ENCODE measurements around the gene SMAD3.

SMAD3 gene

DNA sequence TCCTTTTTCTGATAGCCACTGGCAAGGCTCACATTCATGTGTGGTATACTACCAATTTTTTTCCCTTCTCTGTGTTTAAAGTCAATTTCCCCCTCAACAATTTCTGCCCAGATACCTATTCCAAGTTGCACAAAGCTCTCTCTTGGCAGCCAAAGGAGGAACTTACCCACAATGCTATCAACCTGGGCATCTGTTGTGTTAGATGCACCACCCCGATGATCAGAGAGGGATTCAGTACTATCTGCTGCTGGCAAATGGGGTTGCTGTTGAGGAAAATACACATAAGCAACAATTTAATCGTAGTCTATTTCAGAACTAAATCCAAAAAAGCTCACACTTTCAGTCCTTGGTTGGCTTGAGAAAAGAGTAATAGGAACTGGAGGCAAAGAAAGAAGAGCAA lies 143.0 kb downstream of the SMAD3 start:
- no peak for DNase-seq (ENCODE audit: low spot score)
- TF ChIP-seq, protein P1, sequence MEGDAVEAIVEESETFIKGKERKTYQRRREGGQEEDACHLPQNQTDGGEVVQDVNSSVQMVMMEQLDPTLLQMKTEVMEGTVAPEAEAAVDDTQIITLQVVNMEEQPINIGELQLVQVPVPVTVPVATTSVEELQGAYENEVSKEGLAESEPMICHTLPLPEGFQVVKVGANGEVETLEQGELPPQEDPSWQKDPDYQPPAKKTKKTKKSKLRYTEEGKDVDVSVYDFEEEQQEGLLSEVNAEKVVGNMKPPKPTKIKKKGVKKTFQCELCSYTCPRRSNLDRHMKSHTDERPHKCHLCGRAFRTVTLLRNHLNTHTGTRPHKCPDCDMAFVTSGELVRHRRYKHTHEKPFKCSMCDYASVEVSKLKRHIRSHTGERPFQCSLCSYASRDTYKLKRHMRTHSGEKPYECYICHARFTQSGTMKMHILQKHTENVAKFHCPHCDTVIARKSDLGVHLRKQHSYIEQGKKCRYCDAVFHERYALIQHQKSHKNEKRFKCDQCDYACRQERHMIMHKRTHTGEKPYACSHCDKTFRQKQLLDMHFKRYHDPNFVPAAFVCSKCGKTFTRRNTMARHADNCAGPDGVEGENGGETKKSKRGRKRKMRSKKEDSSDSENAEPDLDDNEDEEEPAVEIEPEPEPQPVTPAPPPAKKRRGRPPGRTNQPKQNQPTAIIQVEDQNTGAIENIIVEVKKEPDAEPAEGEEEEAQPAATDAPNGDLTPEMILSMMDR (IDR thresholded peaks at IDR 0.05; ENCODE audit: borderline replicate concordance, control extremely low read depth, extremely low read depth, insufficient read depth, missing control alignments) = no peak
- in situ Hi-C loops (cut with MboI; ENCODE audit: low sequenced_read_pairs, unreplicated experiment) = no loop called here

GRCh38 chr15:67210555-67211168 lies 145.3 kb downstream of the SMAD3 start:
- TF ChIP-seq, protein P1 (IDR thresholded peaks at IDR 0.05; ENCODE audit: borderline replicate concordance, control extremely low read depth, extremely low read depth, insufficient read depth, missing control alignments) = no peak
- no peak for DNase-seq (ENCODE audit: low spot score)
- in situ Hi-C loops (cut with MboI; ENCODE audit: low sequenced_read_pairs, unreplicated experiment) = no loop called here

- in situ Hi-C loops (cut with MboI; ENCODE audit: low sequenced_read_pairs, unreplicated experiment) = no loop called here
- no peak for DNase-seq (ENCODE audit: low spot score)
- TF ChIP-seq, protein P1 (IDR thresholded peaks at IDR 0.05; ENCODE audit: borderline replicate concordance, control extremely low read depth, extremely low read depth, insufficient read depth, missing control alignments) = no peak
Measured at GRCh38 chr15:67212684-67213367, 147.4 kb downstream of the SMAD3 start.

- TF ChIP-seq, protein P1 (IDR thresholded peaks at IDR 0.05; ENCODE audit: borderline replicate concordance, control extremely low read depth, extremely low read depth, insufficient read depth, missing control alignments) = no peak
- DNase-seq (ENCODE audit: low spot score) = no peak
- in situ Hi-C loops (cut with MboI; ENCODE audit: low sequenced_read_pairs, unreplicated experiment) = no loop called here
Measured at GRCh38 chr15:67215102-67215501, 149.7 kb downstream of the SMAD3 start.

GRCh38 chr15:67216859-67217258 lies 151.5 kb downstream of the SMAD3 start:
- TF ChIP-seq, protein P1 (IDR thresholded peaks at IDR 0.05; ENCODE audit: borderline replicate concordance, control extremely low read depth, extremely low read depth, insufficient read depth, missing control alignments) = no peak
- in situ Hi-C loops (cut with MboI; ENCODE audit: low sequenced_read_pairs, unreplicated experiment) = no loop called here
- DNase-seq (ENCODE audit: low spot score) = no peak

DNA sequence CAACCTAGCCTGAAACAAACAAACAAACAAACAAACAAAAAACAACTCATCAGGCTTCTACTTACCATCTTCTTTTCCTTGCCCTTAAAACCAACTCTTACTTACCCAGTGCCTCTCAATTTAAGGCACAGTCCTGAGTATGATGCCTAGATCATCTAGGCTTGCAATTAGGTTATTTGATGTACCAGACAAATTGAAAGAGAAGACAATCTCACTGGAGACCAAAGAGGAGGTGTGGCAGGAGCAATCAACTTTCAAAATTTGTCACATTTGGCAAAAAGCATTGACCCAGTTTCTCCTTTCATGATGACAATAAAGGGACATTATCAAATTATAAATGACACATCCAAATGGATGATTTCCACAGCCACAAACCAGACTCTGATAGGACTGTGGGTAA lies 153.0 kb downstream of the SMAD3 start:
- TF ChIP-seq, protein P1 (IDR thresholded peaks at IDR 0.05; ENCODE audit: borderline replicate concordance, control extremely low read depth, extremely low read depth, insufficient read depth, missing control alignments) = no peak
- in situ Hi-C loops (cut with MboI; ENCODE audit: low sequenced_read_pairs, unreplicated experiment) = no loop called here
- no peak for DNase-seq (ENCODE audit: low spot score)

All from GM13976 (cell line).